IPS DF 4.7 (cell line): ENCODE measurements around the gene FRS3.
"Not testable (repeated sequence)": the region's sequence is repeated elsewhere in the genome, so short reads cannot be mapped to it uniquely, and the experiment has no call there.

Experiments
- DNase-seq: peaks from one replicate; pipeline ENCODE4 v3.0.0-alpha.2; 2013; ENCODE audit warnings: low spot score; ENCODE audit errors: extremely low read depth

The FRS3 gene

DNA sequence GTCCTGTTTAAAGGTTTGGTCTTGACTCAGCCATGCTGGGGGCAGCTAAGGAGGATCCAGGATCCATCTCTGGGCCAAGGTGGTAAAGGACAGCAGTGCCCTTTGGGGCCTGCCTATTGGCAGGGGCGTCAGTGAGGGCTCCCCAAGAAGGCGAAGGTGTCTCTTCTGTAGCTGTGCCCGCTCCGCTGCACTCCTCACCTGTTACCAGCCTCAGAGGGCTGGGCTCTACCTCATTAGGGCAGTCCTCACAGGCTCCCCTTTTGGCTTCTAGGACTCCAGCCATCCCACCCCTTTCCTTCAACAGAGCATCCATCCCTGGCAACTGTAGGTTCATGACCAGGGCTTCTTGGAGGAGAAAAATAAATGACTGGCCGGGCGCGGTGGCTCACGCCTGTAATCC is 10.3 kb downstream of the FRS3 start:
- no peak for DNase-seq

DNA sequence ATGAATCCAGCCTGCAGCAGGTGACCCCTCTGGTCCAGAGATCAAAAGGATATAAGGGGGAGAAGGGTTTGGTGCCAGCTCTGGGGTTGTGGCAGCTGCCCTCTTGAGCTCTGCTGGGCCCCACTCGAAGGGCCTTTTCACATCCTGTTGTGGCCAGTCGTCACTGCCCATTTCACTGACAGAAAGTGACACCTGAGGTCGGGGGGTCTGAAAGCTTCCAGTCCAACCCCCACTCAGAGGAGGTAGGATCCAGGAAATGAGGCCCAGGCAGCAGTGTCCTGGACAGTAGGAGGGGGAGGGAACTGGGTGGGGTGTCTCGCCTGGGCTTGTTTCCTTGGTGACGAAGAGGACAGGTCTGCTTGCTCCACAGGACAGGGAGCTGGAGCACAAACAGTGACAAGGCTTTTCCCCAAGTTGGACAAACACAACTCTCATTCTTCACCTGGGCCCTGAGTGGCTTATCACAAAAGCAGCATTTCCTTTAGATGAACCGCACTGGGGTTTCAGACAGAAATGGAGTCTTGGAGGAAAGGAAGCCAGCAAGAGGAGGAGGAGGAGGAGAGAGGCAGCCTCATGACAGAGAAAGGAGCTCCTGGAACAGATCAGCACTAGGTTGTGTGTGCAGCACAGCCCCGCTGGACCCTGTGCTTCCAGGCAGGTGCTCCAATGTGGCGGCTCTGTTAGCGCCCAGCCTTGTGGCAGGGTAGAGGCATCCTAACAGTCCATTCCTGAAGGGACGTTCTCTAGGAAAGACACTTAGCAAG is 11.0 kb downstream of the FRS3 start:
- DNase-seq, result no peak

DNA sequence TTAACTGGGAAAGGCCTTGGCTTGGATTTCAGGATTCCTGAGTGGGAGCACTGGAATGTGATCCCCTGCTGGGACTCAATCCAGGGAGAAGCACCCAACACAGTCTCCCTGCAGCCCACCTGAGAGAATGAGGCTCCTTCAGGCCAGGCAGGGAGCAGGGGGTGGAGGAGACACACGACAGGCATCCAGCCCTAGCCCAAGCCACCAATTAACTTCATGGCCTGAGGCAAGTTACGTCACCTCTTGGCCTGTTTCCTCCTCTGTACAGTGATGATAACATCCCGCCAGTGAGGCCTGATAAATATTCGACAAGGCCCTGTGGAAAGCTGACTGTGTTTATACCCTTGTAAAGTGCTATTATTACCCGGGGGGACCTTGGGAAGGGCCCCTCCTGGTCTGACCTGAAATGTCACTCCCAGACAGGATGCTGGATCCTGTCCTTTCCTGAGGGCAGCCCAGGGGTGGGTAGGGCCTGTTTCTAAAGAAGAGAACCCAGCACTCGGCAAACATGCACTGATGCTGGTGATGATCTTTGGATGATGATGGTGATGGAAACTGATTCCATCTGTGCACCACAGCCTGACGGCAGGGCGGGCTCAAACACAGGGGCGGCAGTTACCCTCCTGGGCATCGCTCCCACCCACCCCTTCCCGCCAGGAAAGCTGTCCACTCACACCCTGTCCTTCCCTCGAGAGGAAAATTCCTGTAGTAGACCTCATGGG is 12.4 kb downstream of the FRS3 start:
- no peak for DNase-seq

DNA sequence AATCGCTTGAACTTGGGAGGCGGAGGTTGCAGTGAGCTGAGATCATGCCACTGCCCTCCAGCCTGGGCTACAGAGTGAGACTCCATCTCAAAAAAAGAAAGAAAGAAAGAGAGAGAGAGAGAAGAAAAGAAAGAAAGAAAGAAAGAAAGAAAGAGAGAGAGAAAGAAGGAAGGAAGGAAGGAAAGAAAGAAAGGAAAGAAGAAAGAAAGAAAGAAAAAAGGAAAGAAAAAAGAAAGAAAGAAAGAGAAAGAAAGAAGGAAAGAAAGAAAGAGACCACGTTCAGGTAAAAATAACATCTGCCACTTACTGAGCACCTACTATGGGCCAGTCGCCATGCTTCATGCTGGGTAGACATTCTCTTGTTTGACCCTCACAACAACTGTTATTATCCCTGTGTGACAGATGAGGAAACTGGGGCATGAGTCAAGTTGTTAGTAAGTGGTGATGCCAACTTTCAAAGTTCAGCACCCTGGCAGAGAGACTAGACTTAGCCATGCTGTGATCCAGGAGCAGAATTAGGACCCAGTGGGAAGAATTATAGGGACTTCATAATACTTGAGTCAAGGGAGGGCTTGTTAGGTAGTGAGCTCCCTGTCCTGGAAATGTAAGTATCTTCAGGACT is 13.5 kb downstream of the FRS3 start:
- not testable (repeated sequence) for DNase-seq

- no peak for DNase-seq
These were observed 16.2 kb downstream of the FRS3 start for GRCh38 chr6:41763470-41763869.

DNA sequence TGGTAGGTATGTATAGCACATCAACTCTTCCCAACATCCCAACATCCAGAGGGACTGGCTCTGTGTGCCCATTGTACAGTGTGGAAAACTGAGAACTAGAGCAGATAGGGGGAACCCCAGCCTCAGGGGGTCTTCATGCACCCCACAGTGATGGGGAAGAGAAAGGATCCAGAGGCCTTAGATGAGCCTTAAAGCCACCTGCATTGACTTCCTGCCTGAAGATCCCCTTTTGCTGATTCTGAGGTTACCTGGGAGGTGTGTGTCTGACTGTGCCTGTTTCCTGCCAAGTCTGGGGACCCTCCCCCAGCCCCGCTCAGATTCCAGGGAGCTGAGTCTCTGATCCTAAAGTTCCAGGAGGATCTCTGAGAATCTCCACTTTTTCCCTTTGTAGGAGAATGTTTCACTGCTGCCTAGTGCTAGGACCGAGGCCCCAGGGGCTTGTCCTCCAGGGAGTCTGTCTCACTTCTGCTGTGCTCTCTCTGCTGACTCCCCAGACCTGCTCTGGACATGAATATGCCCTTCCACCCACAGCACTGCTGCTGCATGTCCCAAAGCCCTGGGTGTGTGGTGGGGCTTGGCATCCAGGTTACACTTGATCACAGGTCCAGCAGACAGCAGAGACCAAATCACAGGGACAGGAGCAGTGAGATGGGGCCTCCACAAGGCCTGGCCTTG is 19.7 kb downstream of the FRS3 start:
- no peak for DNase-seq

DNA sequence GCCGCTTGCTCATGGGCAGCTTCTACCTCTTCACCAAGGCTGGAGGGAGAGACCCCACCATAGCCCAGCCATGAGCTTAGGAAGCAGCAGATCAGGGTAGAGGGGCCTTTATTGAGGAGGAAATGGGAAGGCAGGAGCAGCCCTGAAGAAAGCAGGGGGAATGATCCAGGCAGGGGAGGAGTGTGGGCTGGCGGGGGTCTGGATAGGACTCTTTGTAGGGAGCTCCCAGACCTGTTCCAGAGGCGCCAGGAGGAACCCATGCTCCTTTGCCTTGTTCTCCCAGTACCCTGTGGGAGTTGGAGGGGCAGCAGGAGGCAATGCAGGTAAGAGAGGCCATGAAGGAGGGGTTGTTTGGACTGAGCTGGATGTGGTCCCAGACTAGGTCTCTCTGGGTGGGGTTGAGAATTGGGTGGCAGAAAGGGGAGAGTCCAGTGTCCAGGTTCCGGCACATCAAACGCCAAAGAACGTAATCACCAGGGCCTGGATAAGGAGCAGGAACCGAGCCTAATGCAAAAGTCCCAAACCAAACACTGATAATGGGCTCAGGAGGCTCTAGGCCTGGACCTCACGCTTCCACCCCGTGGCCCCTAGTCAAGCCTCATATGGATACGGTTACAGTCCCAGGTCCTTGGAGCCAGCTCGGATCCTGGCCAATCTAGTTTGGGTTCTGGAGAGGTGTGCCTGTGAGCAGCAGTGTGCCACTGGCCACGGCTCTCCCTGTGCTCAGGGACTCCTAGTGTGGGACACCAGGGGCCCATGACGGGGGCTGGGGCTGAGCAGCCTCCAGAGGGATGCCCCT is 20.4 kb downstream of the FRS3 start:
- no peak for DNase-seq

DNA sequence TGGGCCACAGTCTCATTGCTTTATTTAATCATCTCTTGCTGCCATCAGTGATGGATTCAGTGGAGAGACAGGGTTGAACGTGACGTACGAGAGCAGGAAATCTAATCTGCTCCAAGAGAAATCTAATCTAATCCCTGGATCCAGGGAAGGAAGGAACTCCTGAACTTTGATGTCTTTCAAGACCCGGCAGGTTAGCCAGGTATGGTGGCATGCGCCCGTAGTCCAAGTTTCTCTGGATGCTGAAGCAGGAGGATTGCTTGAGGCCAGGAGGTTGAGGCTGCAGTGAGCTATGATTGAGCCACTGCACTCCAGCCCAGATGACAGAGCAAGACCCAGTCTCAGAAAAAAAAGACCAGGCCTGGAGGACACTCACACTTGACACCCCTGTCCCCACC is 21.1 kb downstream of the FRS3 start:
- no peak for DNase-seq

DNA sequence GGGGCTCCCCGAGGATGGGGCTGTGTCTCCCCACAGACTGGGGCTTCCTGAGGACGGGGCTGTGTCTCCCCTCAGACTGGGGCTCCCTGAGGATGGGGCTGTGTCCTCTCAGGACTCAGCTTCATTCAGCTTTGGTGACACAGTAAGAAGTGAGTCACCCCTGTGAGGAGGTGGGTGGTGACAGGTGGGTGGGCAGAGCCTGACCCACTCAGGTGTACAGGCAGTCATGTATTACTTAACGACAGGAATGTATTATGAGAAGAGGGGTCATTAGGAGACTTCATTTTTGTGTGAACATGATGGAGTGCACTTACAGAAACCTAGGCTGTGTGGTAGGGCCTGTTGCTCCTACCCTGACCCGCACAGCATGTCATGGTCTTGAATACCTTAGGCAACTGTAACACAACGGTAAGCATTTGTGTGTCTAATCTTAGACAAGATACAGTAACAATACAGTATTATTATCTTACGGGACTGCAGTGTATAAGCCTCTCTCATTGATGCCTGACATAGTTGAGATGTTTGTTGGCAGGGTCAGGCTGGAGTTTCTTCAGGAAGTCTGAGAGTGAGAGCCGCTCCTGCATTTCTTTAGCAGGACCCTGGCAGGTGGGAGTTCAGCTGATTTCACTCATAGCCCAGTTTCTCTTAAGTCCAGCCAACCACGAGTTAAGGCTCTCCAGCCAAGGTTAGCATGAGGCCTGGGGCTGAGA is 21.6 kb downstream of the FRS3 start:
- DNase-seq, result no peak

GRCh38 chr6:41757271-41757670 is 22.4 kb downstream of the FRS3 start:
- DNase-seq, result no peak

GRCh38 chr6:41756354-41756753 is 23.3 kb downstream of the FRS3 start:
- DNase-seq, result no peak

DNA sequence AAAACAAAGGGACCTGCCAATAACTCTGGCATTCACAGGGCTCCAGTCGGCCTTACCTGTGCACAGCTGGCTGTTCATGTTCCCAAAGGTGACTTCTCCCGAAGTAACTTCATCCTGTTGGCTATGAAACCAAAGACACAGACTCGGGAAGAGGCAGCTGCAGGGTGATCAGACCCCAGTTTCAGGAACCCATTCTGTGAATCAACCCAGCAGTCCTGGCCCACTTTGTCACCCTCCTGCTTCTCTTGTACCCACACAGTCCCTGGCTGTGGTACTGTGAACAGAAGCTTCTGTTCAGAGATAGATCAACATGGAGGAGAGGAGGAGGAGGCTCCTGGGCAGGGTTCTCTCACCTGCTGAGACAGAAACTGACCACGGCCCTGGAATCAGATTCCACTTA is 23.8 kb downstream of the FRS3 start:
- DNase-seq, result no peak

DNA sequence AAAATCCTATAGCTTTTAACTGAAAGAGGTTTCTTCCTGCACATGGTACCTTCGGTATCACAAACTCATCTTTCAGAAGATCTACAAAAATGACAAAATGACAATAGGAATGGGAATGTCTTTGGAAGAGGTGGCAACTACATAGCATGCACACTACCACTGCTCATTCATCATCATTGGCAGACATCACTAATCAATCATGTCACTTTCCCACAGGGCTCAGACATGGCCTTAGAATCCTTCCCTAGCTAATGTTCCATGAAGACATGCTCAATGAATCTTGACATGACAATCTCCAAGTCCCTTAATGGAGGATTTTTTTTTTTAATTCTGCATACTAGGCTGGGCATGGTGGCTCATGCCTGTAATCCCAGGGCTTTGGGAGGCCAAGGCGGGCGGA is 29.3 kb downstream of the FRS3 start:
- DNase-seq, result no peak

- DNase-seq, result no peak
These were observed 31.2 kb downstream of the FRS3 start for GRCh38 chr6:41748542-41748941.

- no peak for DNase-seq
These were observed 31.6 kb downstream of the FRS3 start for GRCh38 chr6:41748102-41748477.

GRCh38 chr6:41747256-41748101 is 32.2 kb downstream of the FRS3 start, which contains the start of gene PGC:
Gene PGC, minus strand, starts transcription at chr6:41747397. Its CDS starts 63 bp downstream, at chr6:41747334.
- DNase-seq, result no peak

- DNase-seq, result no peak
These were observed 33.6 kb downstream of the FRS3 start for GRCh38 chr6:41746107-41746506.

- no peak for DNase-seq
These were observed 35.4 kb downstream of the FRS3 start for GRCh38 chr6:41744236-41744787.
